IMR-90 (cell line): ENCODE measurements around the gene CTDSP1. TPM values are rescaled to one million over a fixed set of nuclear protein-coding genes. Genes with fewer than 3 reads are reported as not detected.

Experiments
- ATAC-seq: fragments of 200-7000 bp; cut with Tn5 transposase; 2 replicates; pipeline ENCODE4 v1.9.1; 2020; ENCODE audit warnings: low read depth, mild to moderate bottlenecking, moderate library complexity
- BruUV-seq: library from RNA; stranded (reverse); fragments of 400-500 nt; replicated peaks from 2 replicates; lab custom pipeline; 2021; lab: Mats Ljungman, UMichigan
- CTCF ChIA-PET: fragments of 300-600 bp; formaldehyde crosslinking; extraction: SDS; loops from one replicate; lab custom pipeline; 2021; ENCODE audit warnings: antibody characterized with exemption; lab: Yijun Ruan, JAX
- POLR2A ChIA-PET: fragments of 300-600 bp; sonication (Branson Sonifier 250); formaldehyde crosslinking; loops from one replicate; lab custom pipeline; 2022; ENCODE audit warnings: antibody characterized with exemption; ENCODE audit not compliant: unreplicated experiment; lab: Charles Lee
- DNase-seq: peaks from one replicate; pipeline ENCODE4 v3.0.0; 2013
- H2AFZ ChIP-seq: replicated peaks from 2 replicates; pipeline ENCODE3; 2013; ENCODE audit warnings: low read length, mild to moderate bottlenecking; ENCODE audit not compliant: poor library complexity
- H2AK5ac ChIP-seq: 2 replicates; pipeline ENCODE4 v1.6.1; 2013; ENCODE audit warnings: low read depth, low read length, inconsistent platforms
- H2AK9ac ChIP-seq: replicated peaks from 2 replicates; pipeline ENCODE3; 2013; ENCODE audit warnings: mild to moderate bottlenecking, low read depth, low read length, moderate library complexity; ENCODE audit not compliant: poor library complexity
- H2BK120ac ChIP-seq: 2 replicates; pipeline ENCODE4 v1.6.1; 2013; ENCODE audit warnings: low read depth, low read length, inconsistent platforms
- H2BK15ac ChIP-seq: 3 replicates; pipeline ENCODE4 v1.6.1; 2013; ENCODE audit warnings: low read depth, low read length, inconsistent platforms
- H2BK20ac ChIP-seq: 2 replicates; pipeline ENCODE4 v1.6.1; 2013; ENCODE audit warnings: low read depth, mild to moderate bottlenecking, inconsistent platforms, low read length, moderate library complexity
- H2BK5ac ChIP-seq: 2 replicates; pipeline ENCODE4 v1.6.1; 2013; ENCODE audit warnings: mild to moderate bottlenecking, low read depth, low read length, inconsistent platforms; ENCODE audit not compliant: poor library complexity, severe bottlenecking
- H3K14ac ChIP-seq: replicated peaks from 2 replicates; pipeline ENCODE4 v1.6.1; 2013; ENCODE audit warnings: low read depth, low read length, inconsistent platforms
- H3K18ac ChIP-seq: 2 replicates; pipeline ENCODE4 v1.6.1; 2013; ENCODE audit warnings: low read depth, low read length, control low read depth
- H3K23ac ChIP-seq: 2 replicates; pipeline ENCODE4 v1.6.1; 2013; ENCODE audit warnings: low read depth, low read length, inconsistent platforms
- H3K27ac ChIP-seq: 2 replicates; pipeline ENCODE4 v1.5.1; 2013; ENCODE audit warnings: mild to moderate bottlenecking, control low read depth, low read length; ENCODE audit not compliant: insufficient read depth
- H3K27me3 ChIP-seq: 2 replicates; pipeline ENCODE4 v1.6.1; 2013; ENCODE audit warnings: low read length; ENCODE audit not compliant: control insufficient read depth, insufficient read depth
- H3K36me3 ChIP-seq: 2 replicates; pipeline ENCODE4 v1.6.1; 2013; ENCODE audit warnings: low read length, mixed read lengths; ENCODE audit not compliant: control insufficient read depth, insufficient read depth
- H3K4ac ChIP-seq: 2 replicates; pipeline ENCODE4 v1.6.1; 2013; ENCODE audit warnings: low read depth, low read length, inconsistent platforms
- H3K4me1 ChIP-seq: 2 replicates; pipeline ENCODE4 v1.6.1; 2013; ENCODE audit warnings: low read length, mixed read lengths; ENCODE audit not compliant: control insufficient read depth, insufficient read depth
- H3K4me2 ChIP-seq: 2 replicates; pipeline ENCODE4 v1.6.1; 2013; ENCODE audit warnings: low read depth, mild to moderate bottlenecking, control low read depth, low read length, moderate library complexity
- H3K4me3 ChIP-seq: 2 replicates; pipeline ENCODE4 v1.5.1; 2013; ENCODE audit warnings: low read depth, mild to moderate bottlenecking, control low read depth, low read length, moderate library complexity; ENCODE audit not compliant: insufficient read depth
- H3K56ac ChIP-seq: 2 replicates; pipeline ENCODE4 v1.6.1; 2013; ENCODE audit warnings: low read length, inconsistent platforms; ENCODE audit not compliant: insufficient read depth; ENCODE audit errors: extremely low read depth
- H3K79me1 ChIP-seq, 2 experiments: 2 replicates each; pipeline ENCODE4 v1.6.1; 2013; ENCODE audit warnings: low read length in 2 of 2, inconsistent platforms in 1 of 2, low read depth in 1 of 2
- H3K9ac ChIP-seq: 2 replicates; pipeline ENCODE4 v1.6.1; 2013; ENCODE audit warnings: low read depth, low read length, control low read depth
- H3K9me1 ChIP-seq: 2 replicates; pipeline ENCODE4 v1.6.1; 2013; ENCODE audit warnings: low read length, inconsistent platforms; ENCODE audit not compliant: insufficient read depth
- H3K9me3 ChIP-seq: 2 replicates; pipeline ENCODE4 v1.6.1; 2013; ENCODE audit warnings: low read length; ENCODE audit not compliant: control insufficient read depth, insufficient read depth
- H4K20me1 ChIP-seq: 2 replicates; pipeline ENCODE4 v1.6.1; 2013; ENCODE audit warnings: low read length, inconsistent platforms; ENCODE audit not compliant: insufficient read depth
- H4K5ac ChIP-seq: 2 replicates; pipeline ENCODE4 v1.6.1; 2013; ENCODE audit warnings: mild to moderate bottlenecking, low read depth, low read length, control low read depth
- H4K8ac ChIP-seq, 2 experiments: 2 replicates each; pipeline ENCODE4 v1.6.1; 2013; ENCODE audit warnings: low read depth in 2 of 2, low read length in 2 of 2, control low read depth in 1 of 2, inconsistent platforms in 1 of 2
- H4K91ac ChIP-seq: 2 replicates; pipeline ENCODE4 v1.6.1; 2013; ENCODE audit warnings: low read depth, low read length, inconsistent platforms; ENCODE audit not compliant: insufficient read depth
- CEBPB ChIP-seq: IDR thresholded peaks from 2 replicates; pipeline ENCODE4 v1.6.1; 2012; ENCODE audit warnings: low read depth, low read length, improper control_type of control experiment
- FOS ChIP-seq: fragments of 150-350 bp; IDR thresholded peaks from 2 replicates; pipeline ENCODE4 v1.6.1; 2016; ENCODE audit warnings: low read depth, low read length
- MAZ ChIP-seq: IDR thresholded peaks from 2 replicates; pipeline ENCODE4 v1.6.1; 2012; ENCODE audit warnings: low read depth, mild to moderate bottlenecking, low read length, improper control_type of control experiment, moderate library complexity, borderline replicate concordance
- NFE2L2 ChIP-seq: fragments of 150-350 bp; IDR thresholded peaks from 2 replicates; pipeline ENCODE4 v1.6.1; 2016; ENCODE audit warnings: low read depth, mild to moderate bottlenecking, low read length
- POLR2A ChIP-seq: IDR thresholded peaks from 2 replicates; pipeline ENCODE4 v1.6.1; 2012; ENCODE audit warnings: mild to moderate bottlenecking, low read depth, low read length
- WGBS, 2 experiments: methylation state at CpG; one replicate each; pipeline versions ENCODE4 v1.1.5 to v1.1.7; 2013; ENCODE audit warnings: missing lambda C conversion rate in 2 of 2; ENCODE audit not compliant: insufficient read length in 1 of 2; ENCODE audit errors: extremely low coverage in 2 of 2; 5-methylcytosine and 5-hydroxymethylcytosine counted together
- dilution Hi-C: fragments of 300-500 bp; cut with HindIII; formaldehyde crosslinking; loops from one replicate; pipeline ENCODE4 v1.14.3; 2018; ENCODE audit warnings: low sequenced_read_pairs; ENCODE audit not compliant: unreplicated experiment
- in situ Hi-C: fragments of 300-500 bp; cut with MboI; formaldehyde crosslinking; loops from 3 replicates; pipeline ENCODE4 v1.14.3; 2019; ENCODE audit warnings: low sequenced_read_pairs, inconsistent platforms, mixed read lengths
- intact Hi-C: fragments of 100-400 bp; cut with micrococcal nuclease; formaldehyde crosslinking; loops from 2 replicates; pipeline ENCODE4 v1.10.0; 2022
- polyA plus RNA-seq, 3 experiments: library from polyadenylated mRNA; depleted of rRNA; stranded (reverse); fragments of >200 nt; gene quantifications; 2 replicates each; pipeline ENCODE4 v1.2.3, GENCODE V29; 2012; ENCODE audit warnings: low replicate concordance in 1 of 3
- total RNA-seq: library from RNA; depleted of rRNA; stranded (reverse); fragments of >200 nt; gene quantifications from 2 replicates; pipeline ENCODE4 v1.2.3, GENCODE V29; 2012
- TF ChIP-seq, protein P1 (sequence below): fragments of 150-350 bp; IDR thresholded peaks from 2 replicates; pipeline ENCODE4 v1.6.1; 2017; ENCODE audit warnings: mild to moderate bottlenecking, antibody characterized with exemption, low read length, low read depth

Gene CTDSP1
- total and polyA plus RNA-seq, 2 of the 4 experiments (the other 2 are of a cell fraction): 19.7 to 64.3 TPM

DNA sequence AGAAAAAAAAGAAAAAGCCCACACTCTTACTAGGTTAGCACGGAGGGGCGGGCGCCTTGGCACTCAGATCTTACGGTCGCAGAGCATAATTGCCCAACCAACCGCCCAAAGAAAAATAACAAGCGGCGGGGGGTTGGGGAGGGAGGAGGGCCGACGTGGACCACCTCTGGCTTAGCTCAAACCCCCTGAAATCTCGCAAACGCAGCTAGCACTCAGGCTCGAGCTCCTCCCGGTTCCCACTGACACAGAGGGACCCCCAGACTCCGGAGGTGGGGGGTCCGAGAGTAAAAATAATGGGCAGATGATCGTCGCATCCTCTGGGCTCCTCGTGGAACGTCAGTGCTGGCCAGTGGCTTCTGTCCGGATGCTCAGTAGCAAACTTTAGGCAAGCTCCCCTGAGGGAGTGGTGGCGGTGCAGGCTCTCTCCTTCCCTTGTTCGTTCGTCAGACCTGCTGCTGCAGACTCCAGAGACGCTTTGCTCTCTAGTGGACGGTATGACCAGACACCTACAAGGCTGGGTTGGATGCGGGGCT lies 31.0 kb upstream of the CTDSP1 start:
- in situ Hi-C loops: no loop called here
- Histone ChIP-seq H2AFZ (peak overlapping the region; percentile 3), H3K9ac (no peak overlapping the region), H3K56ac (no peak overlapping the region), H4K20me1 (no peaks in the 10 kb centered on the region), H3K27ac (no peak overlapping the region), H3K4me3 (no peak overlapping the region), H3K23ac (no peak overlapping the region), H2AK5ac (no peak overlapping the region), H2AK9ac (no peak overlapping the region), H3K9me3 (peaks cover 7% of the 10 kb centered on the region), H3K4me2 (no peak overlapping the region), H3K79me1 (no peaks in the 10 kb centered on the region), H4K91ac (no peak overlapping the region), H3K4ac (no peak overlapping the region), H3K18ac (no peak overlapping the region), H2BK5ac (no peak overlapping the region), H2BK20ac (no peak overlapping the region), H2BK15ac (no peak overlapping the region), H4K8ac (no peak overlapping the region; a peak in 1 of 4 replicates), H3K27me3 (peaks cover 2% of the 10 kb centered on the region; the same call in 1 of the 2 replicates), H3K4me1 (peaks cover 5% of the 10 kb centered on the region), H3K9me1 (no peaks in the 10 kb centered on the region), H3K36me3 (no peaks in the 10 kb centered on the region), H2BK120ac (no peak overlapping the region), H3K14ac (no peak overlapping the region), H4K5ac (no peak overlapping the region)
- intact Hi-C loops: no loop called here
- no CpG with 5 or more reads among the region's 27 CpGs for WGBS, 2 experiments
- ChIA-PET POLR2A (interaction anchor here (0.6 kb wide), 2 partner anchors 21 to 71 kb away, joined by 3 read pairs; no protein-coding TSS in a partner anchor), CTCF (no interaction called here)
- no peak for ATAC-seq
- DNase-seq: no peak
- no TSS peak for BruUV-seq
- dilution Hi-C loops: no loop called here
- TF ChIP-seq NFE2L2 (no peak), POLR2A (no peak), CEBPB (no peak), MAZ (no peak), FOS (no peak)
- TF ChIP-seq, protein P1, sequence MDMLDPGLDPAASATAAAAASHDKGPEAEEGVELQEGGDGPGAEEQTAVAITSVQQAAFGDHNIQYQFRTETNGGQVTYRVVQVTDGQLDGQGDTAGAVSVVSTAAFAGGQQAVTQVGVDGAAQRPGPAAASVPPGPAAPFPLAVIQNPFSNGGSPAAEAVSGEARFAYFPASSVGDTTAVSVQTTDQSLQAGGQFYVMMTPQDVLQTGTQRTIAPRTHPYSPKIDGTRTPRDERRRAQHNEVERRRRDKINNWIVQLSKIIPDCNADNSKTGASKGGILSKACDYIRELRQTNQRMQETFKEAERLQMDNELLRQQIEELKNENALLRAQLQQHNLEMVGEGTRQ: no peak
